Stimulated activated CD4-positive, alpha-beta T cell treated with anti-CD3 and anti-CD28 coated beads, TNF-alpha, amount 100 ng/mL, for 24 hours (primary cell): ENCODE results near the gene MBD3L4.
A peak's percentile ranks its signal among the peaks of the same experiment; 100 is the strongest.
"Not testable (repeated sequence)": the region's sequence is repeated elsewhere in the genome, so short reads cannot be mapped to it uniquely, and the experiment has no call there.

Experiments
- DNase-seq, 3 experiments: peaks; one replicate each; pipeline ENCODE4 v3.0.0-alpha.2; 2020; ENCODE audit warnings: low read depth in 3 of 3

Gene MBD3L4

DNA sequence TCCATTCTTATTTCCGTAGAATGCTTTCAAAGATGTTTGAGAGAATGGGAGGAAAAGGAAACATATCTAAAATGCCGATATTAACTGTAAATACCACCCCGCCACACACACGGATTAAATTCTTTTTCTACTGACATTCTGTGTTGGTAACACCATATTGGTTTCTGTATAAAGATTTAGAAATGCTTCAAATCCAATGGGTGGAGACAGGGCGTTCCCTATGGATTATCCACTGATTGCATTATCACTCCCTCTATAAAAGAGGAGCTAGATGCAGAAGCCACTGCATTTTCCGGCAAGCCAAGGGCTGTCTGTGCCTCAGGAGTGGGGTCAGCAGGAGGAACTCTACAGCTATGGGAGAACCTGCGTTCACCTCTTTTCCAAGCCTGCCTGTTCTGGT, 9.0 kb upstream of the MBD3L4 start, which contains the start of gene MBD3L2:
TSS of gene MBD3L2 (plus strand) at position 301 of the 400 bp plus-strand sequence. CDS start at position 354, 53 bp downstream.
- not testable (repeated sequence) for DNase-seq

DNA sequence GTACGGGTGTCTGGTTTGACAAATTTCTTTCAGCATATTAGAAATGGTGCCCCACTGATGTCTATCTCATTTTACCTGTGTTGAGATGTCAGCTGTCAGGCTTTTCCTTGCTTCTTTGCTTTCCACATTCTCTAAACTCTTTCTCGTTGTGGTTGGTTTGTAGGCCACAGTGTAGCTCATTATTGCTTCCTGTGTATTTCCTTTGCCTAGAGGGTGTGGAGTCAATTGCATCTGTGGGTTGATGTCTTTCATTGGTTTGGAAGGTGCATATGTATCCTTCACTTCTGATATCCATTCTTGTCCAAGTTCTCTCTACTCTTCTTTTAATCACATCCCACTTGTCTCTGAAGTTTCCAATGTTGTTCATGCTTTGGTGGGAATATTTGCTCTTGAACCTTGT, 1.6 kb upstream of the MBD3L4 start:
- not testable (repeated sequence) for DNase-seq

DNA sequence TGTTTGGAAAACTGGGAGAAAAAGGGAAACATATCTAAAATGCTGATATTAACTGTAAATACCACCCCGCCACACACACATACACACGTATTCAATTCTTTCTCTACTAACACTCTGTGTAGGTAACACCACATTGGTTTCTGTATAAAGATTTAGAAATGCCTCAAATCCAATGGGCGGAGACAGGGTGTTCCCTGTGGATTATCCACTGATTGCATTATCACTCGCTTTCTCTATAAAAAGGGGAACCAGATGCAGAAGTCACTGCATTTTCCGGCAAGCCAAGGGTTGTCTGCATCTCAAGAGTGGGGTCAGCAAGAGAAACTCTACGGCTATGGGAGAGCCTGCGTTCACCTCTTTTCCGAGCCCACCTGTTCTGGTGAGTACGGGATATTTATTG, 9.7 kb downstream of the MBD3L4 start, which contains the start of gene MBD3L5:
TSS of gene MBD3L5 (plus strand) at position 301 of the 400 bp plus-strand sequence. CDS start at position 335, 34 bp downstream.
- DNase-seq = not testable (repeated sequence)

DNA sequence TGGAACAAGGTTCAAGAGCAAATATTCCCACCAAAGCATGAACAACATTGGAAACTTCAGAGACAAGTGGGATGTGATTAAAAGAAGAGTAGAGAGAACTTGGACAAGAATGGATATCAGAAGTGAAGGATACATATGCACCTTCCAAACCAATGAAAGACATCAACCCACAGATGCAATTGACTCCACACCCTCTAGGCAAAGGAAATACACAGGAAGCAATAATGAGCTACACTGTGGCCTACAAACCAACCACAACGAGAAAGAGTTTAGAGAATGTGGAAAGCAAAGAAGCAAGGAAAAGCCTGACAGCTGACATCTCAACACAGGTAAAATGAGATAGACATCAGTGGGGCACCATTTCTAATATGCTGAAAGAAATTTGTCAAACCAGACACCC, 11.2 kb downstream of the MBD3L4 start:
- DNase-seq = not testable (repeated sequence)

DNA sequence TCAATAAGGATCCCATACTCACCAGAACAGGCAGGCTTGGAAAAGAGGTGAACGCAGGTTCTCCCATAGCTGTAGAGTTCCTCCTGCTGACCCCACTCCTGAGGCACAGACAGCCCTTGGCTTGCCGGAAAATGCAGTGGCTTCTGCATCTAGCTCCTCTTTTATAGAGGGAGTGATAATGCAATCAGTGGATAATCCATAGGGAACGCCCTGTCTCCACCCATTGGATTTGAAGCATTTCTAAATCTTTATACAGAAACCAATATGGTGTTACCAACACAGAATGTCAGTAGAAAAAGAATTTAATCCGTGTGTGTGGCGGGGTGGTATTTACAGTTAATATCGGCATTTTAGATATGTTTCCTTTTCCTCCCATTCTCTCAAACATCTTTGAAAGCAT, 18.6 kb downstream of the MBD3L4 start, which contains the start of gene MBD3L2B:
TSS of gene MBD3L2B (minus strand) at position 101 of the 400 bp plus-strand sequence. CDS start at position 67, 34 bp downstream.
- not testable (repeated sequence) for DNase-seq

DNA sequence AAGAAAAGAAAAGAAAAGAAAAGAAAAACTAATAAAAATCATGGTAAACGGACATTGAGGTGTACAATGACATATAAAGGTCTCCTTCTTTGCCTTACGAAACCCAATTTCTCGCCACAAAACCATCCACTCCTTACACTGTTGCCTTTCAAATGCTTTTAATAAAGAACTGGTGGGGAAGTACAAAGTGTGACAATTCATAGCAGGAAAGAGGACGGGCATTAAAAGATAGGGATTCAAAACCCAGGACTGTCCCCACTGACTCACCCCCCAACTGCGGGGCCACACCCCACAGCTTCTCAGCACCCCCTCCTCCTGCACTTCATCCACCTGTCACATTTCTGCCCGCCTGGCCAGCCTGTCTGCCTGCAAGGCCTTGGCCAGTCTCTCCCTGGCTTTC, 21.2 kb downstream of the MBD3L4 start:
- DNase-seq = no peak

DNA sequence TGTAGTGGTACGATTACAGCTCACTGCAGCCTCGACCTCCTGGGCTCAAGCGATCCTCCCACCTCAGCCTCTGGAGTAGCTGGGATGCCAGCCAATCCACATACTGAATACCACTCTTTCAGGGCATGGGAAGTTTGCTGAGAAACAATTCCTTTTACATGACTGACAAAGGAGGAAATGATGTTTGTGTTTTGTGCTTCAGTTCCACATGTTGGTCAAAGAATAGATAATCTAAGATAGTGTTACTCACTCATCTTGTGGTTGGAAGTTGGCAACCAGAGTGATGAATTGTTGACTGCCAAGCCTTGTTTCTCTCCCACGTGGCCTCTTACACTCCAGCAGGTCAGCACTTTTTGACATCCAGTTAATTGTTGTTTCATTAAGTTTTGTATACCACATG, 26.3 kb downstream of the MBD3L4 start:
- DNase-seq = no peak

DNA sequence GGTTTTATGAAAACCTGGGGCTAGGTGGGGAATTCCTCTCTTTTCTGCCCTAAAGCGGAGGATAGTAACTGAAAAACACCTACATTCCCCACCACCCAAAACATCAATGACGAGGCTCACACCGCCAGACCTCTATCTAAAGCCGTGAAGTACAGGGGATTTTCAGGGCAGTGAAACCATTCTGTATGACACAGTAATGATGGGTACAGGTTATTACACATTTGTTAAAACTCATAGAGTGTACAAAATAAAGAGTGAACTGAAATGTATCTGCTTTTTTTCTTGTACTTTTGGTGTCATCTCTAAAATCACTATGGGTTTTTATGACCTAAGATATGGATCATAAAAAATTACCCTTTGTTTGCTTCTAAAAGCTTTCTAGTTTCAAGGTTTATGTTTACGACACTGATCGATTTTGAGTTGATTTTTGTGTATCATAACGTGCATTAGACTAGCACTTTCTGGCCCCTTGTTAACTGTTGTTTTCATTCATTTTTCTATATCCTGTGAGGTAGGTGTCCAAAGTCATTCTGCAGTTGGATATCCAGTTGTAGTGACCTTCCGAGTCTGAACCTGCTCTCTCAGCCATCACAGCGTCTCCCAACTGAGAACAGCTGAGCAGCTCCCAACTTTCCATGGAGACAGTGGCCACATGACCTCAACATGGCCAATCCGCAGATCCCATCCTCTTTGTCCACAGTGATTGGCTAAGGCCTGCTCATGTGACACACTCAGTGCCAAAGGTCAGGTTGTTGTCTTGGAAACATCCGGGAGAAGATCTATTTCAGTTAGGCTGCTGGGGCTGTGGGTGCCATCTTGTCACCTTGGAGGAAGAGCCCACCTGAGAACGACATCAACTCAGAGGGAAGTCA, 29.0 kb downstream of the MBD3L4 start:
- DNase-seq = peak in 1 of 3 experiments; percentile 40

DNA sequence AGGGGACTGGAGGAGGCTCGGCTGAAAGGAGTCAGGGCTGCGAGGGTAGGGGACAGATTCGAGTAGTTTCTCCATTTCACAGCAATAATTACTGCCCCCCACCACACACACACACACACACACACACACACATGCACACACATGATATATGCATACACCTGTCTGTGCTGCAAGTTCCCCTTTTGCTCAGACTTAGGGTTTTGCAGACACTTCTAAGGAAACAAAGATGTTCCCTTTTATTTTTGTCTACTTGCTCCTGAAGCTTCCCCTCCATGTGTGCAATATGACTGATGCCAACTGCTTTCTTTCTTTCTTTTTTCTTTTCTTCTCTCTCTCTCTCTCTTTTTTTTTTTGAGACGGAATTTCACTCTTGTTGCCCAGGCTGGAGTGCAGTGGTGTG, 32.1 kb downstream of the MBD3L4 start:
- no peak for DNase-seq

DNA sequence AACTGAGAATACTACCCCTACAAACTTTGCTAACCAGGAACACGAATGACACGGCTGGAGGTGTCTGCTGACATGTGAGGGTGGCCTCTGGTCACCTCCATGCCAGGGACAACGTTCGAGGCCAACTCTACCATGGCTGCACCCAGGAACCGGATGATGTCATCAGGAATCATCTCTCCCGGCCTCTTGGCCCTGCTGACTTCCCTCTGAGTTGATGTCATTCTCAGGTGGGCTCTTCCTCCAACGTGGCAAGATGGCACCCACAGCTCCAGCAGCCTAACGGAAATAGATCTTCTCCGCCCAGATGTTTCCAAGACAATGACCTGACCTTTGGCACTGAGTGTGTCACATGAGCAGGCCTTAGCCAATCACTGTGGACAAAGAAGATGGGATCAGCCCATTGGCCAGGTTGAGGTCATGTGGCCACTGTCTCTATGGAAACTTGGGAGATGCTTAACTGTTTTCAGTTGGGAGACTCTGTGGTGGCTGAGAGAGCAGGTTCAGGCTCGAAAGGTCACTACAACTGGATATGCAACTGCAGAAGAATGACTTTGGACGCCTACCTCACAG, 33.8 kb downstream of the MBD3L4 start:
- no peak for DNase-seq

DNA sequence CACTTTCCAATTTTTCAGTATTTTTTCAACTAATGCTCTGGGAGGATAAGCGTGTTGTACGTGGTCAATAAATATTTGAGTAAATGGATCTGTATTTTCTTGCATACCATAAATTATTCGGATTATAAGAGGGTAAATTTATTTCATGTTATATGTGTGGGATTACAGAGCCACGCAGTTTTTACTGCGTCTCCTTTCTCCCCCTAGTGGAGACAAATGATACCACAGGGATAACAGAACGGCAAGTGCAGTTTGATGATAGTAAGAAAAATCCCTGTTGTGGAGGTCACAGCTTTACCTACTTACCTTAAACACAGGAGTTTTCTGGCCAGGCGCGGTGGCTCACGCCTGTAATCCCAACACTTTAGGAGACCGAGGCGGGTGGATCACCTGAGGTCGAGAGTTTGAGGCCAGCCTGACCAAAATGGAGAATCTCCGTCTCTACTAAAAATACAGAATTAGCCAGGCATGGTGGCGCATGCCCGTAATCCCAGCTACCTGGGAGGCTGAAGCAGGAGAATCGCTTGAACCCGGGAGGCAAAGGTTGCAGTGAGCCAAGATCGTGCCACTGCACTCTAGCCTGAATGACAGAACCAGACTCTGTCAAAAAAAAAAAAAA, 35.6 kb downstream of the MBD3L4 start:
- no peak for DNase-seq

DNA sequence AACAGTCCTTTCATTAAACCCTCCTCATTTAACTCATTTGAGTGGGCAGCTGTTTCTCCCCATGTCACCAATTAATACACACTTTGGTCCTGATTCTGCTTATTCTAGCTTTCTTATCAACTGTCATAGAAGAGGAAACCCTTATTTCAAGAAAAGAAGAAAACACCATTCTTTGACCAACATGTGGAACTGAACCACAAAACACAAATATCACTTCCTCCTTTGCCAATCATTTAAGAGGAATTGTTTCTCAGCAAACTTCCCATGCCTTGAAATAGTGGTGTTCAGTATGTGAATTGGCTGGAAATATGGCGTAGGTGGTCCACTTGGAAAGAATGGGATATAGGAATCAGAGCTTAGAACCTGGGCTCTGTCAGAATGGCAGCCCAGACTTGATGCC, 39.2 kb downstream of the MBD3L4 start:
- no peak for DNase-seq

DNA sequence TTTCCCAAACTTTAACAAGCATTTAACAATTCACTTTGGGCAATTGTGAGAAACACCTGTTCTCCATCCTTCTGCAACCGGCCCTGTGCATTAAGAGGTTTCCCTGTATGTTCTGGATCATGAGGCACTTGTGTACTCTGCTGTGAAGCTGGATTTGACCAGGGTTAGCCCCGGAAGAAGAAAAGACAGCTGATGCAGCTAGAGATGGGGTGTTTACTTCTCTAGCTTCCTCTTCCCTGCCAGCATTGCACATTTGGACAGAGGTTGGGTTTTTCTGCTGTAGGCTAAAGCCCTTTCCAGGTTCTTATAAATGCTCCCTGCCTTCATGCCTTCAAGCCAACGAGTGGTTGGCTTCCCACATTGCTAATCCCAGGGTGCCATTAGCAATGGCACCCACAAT, 39.6 kb downstream of the MBD3L4 start:
- no peak for DNase-seq

DNA sequence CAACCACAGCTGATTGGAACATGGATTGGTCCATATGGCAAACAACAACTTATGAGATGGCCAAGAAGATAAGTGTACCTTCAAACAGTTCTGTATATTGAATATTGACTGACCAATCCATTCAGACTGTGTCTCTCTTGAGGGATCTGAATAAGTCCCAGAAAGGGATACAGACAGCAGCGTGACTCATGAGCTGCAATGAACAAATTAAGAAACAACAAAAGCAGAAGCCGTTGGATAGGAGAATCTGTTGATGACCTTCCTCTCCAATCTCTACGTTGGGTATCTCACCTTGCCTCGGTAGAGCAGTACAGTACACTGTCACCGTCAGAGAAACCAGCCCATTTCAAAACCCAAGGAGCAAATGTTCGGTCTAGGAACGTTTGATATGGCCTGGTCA, 40.0 kb downstream of the MBD3L4 start:
- no peak for DNase-seq

DNA sequence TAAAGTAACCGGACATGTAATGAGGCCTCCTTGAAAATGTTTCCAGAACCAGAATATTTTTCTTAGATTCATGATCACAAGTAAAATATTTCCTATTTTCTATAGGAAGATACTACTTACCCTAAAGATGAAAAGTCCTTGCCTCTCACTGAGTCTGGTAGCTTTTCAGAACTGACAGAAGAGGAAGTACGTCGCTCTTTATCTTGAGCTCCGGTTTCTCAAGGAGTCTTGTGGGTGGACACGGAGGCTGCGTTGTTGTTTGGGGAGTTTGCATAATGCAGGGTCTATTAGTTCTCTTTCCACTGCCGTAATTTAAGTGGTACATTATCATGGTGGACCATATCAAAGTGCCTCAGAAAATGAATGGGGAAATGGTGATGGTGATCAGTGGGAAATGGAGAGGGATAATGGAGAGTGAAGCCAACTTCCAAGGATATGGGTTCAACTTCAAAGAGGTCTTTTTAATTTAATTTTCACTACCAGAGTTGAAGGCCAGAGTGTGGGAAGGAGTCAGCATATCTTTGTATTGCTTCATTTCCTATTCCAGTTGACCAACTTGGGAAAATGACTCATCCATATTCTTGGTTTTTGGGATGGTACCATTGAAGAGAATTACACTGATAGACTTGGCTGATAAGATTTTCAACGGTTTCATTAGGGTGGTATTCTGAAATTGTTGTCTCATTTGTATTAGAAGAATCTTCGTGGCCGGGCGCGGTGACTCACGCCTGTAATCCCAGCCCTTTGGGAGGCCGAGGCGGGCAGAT, 42.1 kb downstream of the MBD3L4 start:
- no peak for DNase-seq

DNA sequence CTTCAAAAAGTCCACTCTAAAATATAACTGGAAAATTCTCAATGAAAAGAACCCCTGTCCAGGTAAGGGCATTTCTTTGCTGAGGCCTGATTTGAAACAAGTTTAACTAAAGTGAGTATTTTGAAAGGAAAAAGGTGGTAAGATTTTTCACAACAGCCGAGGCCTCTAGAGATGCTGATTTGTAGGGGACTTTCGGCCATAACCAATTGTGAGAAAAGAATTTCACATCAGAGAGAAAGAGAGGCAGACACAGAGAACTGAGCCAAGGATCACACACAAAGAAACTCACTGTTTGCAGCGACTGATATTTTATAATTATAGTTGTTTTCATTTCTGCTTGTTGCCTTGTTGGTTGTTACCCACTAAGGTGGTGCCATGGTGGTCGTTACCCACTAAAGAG, 43.2 kb downstream of the MBD3L4 start:
- no peak for DNase-seq

DNA sequence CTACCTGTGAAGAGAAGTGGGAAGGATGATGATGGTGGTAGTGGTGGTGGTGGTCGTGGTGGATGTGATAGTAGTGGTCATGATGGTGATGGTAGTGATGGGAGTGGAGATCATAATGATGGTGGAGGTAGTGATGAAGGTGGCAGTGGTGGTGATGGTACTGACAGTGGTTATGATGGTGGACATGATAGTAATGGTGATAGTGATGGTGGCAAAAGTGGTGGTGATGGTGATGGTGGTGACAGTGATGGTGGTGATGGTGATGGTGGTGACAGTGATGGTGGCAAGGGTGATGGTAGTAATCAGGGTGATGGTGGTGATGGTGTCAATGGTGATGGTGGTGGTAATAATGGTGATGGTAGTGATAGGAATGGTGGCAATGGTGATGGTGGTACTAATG, 44.9 kb downstream of the MBD3L4 start:
- DNase-seq = no peak

DNA sequence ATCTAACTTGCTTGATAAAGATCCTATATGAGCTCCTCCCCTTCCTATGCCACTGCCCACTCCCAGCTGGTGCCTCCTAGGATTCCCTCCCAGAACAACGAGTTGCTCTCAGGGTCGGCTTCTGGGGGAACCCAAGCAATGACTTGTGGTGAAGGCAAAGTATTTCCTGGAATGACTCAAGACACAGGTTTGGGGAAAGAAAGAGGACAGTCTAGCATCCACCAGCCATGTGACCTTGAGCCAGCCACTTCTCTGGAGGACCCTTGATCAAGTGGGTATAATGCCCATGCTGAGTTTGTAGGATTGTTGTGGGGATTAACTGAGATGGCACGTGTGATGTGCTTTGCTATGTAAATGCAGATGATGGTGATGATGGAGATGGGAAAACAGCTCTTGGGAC, 51.7 kb downstream of the MBD3L4 start:
- no peak for DNase-seq

DNA sequence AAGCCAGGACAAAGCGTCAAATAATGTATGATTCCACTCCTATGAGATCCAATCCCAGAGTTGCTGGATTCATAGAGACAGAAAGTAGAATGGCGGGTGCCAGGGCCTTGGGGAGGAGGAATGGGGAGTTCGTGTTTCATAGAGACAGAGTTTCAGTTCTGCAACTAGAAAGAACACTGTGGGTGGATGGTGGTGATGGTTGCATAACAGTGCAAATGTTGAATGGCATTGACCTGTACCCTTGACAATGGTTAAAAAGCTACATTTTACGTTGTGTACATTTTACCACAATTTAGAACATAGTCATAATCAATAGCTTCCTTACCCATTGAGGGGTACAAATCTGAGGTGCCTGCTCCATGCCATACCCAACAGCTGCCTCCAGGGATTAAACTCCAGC, 52.1 kb downstream of the MBD3L4 start:
- no peak for DNase-seq
